H1 (cell line): Measurements from ENCODE around the gene BSCL2. TPM values are rescaled to one million over a fixed set of nuclear protein-coding genes. Genes with fewer than 3 reads are reported as not detected.

Experiments
- CTCF ChIA-PET: fragments of 300-600 bp; sonication (Branson Sonifier 250); formaldehyde crosslinking; loops from one replicate; lab custom pipeline; 2021; ENCODE audit not compliant: partially characterized antibody; lab: Charles Lee
- POLR2A ChIA-PET: fragments of 300-600 bp; sonication (Branson Sonifier 250); formaldehyde crosslinking; loops from one replicate; lab custom pipeline; 2021; ENCODE audit warnings: inconsistent platforms; ENCODE audit not compliant: partially characterized antibody; lab: Charles Lee
- DNase-seq, 2 experiments: peaks; one replicate each; pipeline versions ENCODE4 v3.0.0 to v3.0.0-alpha.2; 2010 to 2022; ENCODE audit warnings: low spot score in 2 of 2, low read depth in 1 of 2, mixed read lengths in 1 of 2
- FAIRE-seq: peaks from 2 replicates; lab custom pipeline; 2011; peaks lifted over from hg19 to GRCh38; lab: Jason Lieb, UNC
- H2AFZ ChIP-seq: 2 replicates; pipeline ENCODE4 v1.8.1; 2012; ENCODE audit warnings: low read length, inconsistent platforms
- H2AK5ac ChIP-seq: 2 replicates; pipeline ENCODE4 v1.6.1; 2013; ENCODE audit warnings: low read depth, low read length
- H2BK120ac ChIP-seq: replicated peaks from 2 replicates; pipeline ENCODE3; 2013; ENCODE audit warnings: low read depth, low read length, inconsistent platforms
- H2BK12ac ChIP-seq: 2 replicates; pipeline ENCODE4 v1.6.1; 2013; ENCODE audit warnings: low read depth, low read length
- H2BK15ac ChIP-seq: 2 replicates; pipeline ENCODE4 v1.6.1; 2013; ENCODE audit warnings: low read length
- H2BK20ac ChIP-seq: 2 replicates; pipeline ENCODE4 v1.6.1; 2013; ENCODE audit warnings: low read length
- H2BK5ac ChIP-seq: 2 replicates; pipeline ENCODE4 v1.6.1; 2013; ENCODE audit warnings: low read depth, low read length
- H3K14ac ChIP-seq: 2 replicates; pipeline ENCODE4 v1.6.1; 2013; ENCODE audit warnings: inconsistent platforms; ENCODE audit not compliant: insufficient read length
- H3K18ac ChIP-seq: 2 replicates; pipeline ENCODE4 v1.6.1; 2013; ENCODE audit warnings: low read length; ENCODE audit errors: extremely low read depth
- H3K23ac ChIP-seq: 2 replicates; pipeline ENCODE4 v1.6.1; 2013; ENCODE audit warnings: inconsistent platforms; ENCODE audit not compliant: insufficient read length
- H3K23me2 ChIP-seq: 2 replicates; pipeline ENCODE4 v1.6.1; 2013; ENCODE audit warnings: low read depth, low read length
- H3K27ac ChIP-seq: 2 replicates; pipeline ENCODE4 v1.6.1; 2011; ENCODE audit warnings: low read depth, low read length, inconsistent platforms
- H3K27me3 ChIP-seq, 4 experiments: replicated peaks in 1 of 4; 1 replicate in 1 of 4; 2 replicates in 3 of 4; pipeline versions ENCODE4 v1.6.1 to v1.8.1; 2011 to 2013; ENCODE audit warnings: low read length in 3 of 4, mild to moderate bottlenecking in 3 of 4, inconsistent platforms in 2 of 4, mixed read lengths in 2 of 4, moderate library complexity in 1 of 4; ENCODE audit not compliant: control insufficient read depth in 3 of 4, insufficient read depth in 3 of 4; ENCODE audit errors: extremely low read depth in 1 of 4
- H3K36me3 ChIP-seq, 4 experiments: 2 replicates each; pipeline versions ENCODE4 v1.6.1 to v1.8.1; 2011 to 2013; ENCODE audit warnings: mild to moderate bottlenecking in 4 of 4, low read length in 3 of 4, moderate library complexity in 2 of 4, control low read depth in 1 of 4, inconsistent platforms in 1 of 4; ENCODE audit not compliant: insufficient read depth in 4 of 4, control insufficient read depth in 2 of 4
- H3K4ac ChIP-seq: replicated peaks from 2 replicates; pipeline ENCODE3; 2013; ENCODE audit warnings: low read length, low read depth, mixed read lengths, inconsistent platforms; ENCODE audit not compliant: insufficient read length
- H3K4me1 ChIP-seq, 4 experiments: replicated peaks in 1 of 4; 1 replicate in 1 of 4; 2 replicates in 3 of 4; pipeline versions ENCODE4 v1.6.1 to v1.8.1; 2011 to 2013; ENCODE audit warnings: low read length in 3 of 4, inconsistent platforms in 2 of 4, mixed read lengths in 1 of 4; ENCODE audit not compliant: insufficient read depth in 4 of 4, control insufficient read depth in 3 of 4
- H3K4me2 ChIP-seq, 2 experiments: 2 replicates each; pipeline versions ENCODE4 v1.6.1 to v1.8.1; 2011 to 2013; ENCODE audit warnings: low read depth in 2 of 2, low read length in 2 of 2, control low read depth in 1 of 2, inconsistent platforms in 1 of 2, mild to moderate bottlenecking in 1 of 2; ENCODE audit not compliant: insufficient read depth in 1 of 2
- H3K4me3 ChIP-seq, 4 experiments: fragments of 200-600, 300-600 bp in 1 of 4; sonication (generic), shearing (Covaris generic), sonication (Bioruptor Twin) in 1 of 4; 2 replicates each; pipeline versions ENCODE4 v1.5.1 to v1.8.1; 2011 to 2016; ENCODE audit warnings: low read length in 4 of 4, low read depth in 3 of 4, control low read depth in 2 of 4, inconsistent platforms in 2 of 4, mild to moderate bottlenecking in 2 of 4, mixed read lengths in 1 of 4, moderate library complexity in 1 of 4; ENCODE audit not compliant: insufficient read depth in 2 of 4; ENCODE audit errors: extremely low read depth in 1 of 4
- H3K56ac ChIP-seq: replicated peaks from 2 replicates; pipeline ENCODE3; 2013; ENCODE audit warnings: low read depth, mild to moderate bottlenecking, mixed read lengths, low read length, inconsistent platforms; ENCODE audit not compliant: insufficient read length
- H3K79me1 ChIP-seq: 2 replicates; pipeline ENCODE4 v1.6.1; 2013; ENCODE audit warnings: low read depth, low read length, control low read depth
- H3K79me2 ChIP-seq, 2 experiments: 2 replicates each; pipeline versions ENCODE4 v1.6.1 to v1.8.1; 2012 to 2013; ENCODE audit warnings: low read length in 2 of 2, mild to moderate bottlenecking in 2 of 2, inconsistent platforms in 1 of 2; ENCODE audit not compliant: insufficient read depth in 2 of 2, control insufficient read depth in 1 of 2
- H3K9ac ChIP-seq, 4 experiments: replicated peaks in 1 of 4; 1 replicate in 1 of 4; 2 replicates in 3 of 4; pipeline versions ENCODE4 v1.6.1 to v1.8.1; 2011 to 2013; ENCODE audit warnings: low read depth in 3 of 4, low read length in 3 of 4, control low read depth in 2 of 4, mild to moderate bottlenecking in 2 of 4, moderate library complexity in 2 of 4, inconsistent platforms in 1 of 4; ENCODE audit errors: extremely low read depth in 1 of 4
- H3K9me3 ChIP-seq, 2 experiments: 2 replicates each; pipeline versions ENCODE4 v1.6.1 to v1.8.1; 2012 to 2013; ENCODE audit warnings: mild to moderate bottlenecking in 2 of 2, moderate library complexity in 2 of 2, control low read depth in 1 of 2, inconsistent platforms in 1 of 2, low read depth in 1 of 2, low read length in 1 of 2, mixed read lengths in 1 of 2; ENCODE audit not compliant: insufficient read depth in 2 of 2
- H4K20me1 ChIP-seq, 2 experiments: replicated peaks in 1 of 2; 2 replicates each; pipeline versions ENCODE3 to v1.8.1; 2011 to 2013; ENCODE audit warnings: inconsistent platforms in 2 of 2, low read length in 2 of 2, mild to moderate bottlenecking in 1 of 2; ENCODE audit not compliant: insufficient read depth in 2 of 2, control insufficient read depth in 1 of 2
- H4K5ac ChIP-seq: 2 replicates; pipeline ENCODE4 v1.6.1; 2013; ENCODE audit warnings: low read length, low read depth, mixed read lengths, inconsistent platforms; ENCODE audit not compliant: insufficient read length
- H4K8ac ChIP-seq: 2 replicates; pipeline ENCODE4 v1.8.0; 2013; ENCODE audit warnings: mild to moderate bottlenecking, moderate library complexity, low read length, inconsistent platforms; ENCODE audit not compliant: insufficient read depth; ENCODE audit errors: extremely low read depth
- H4K91ac ChIP-seq: replicated peaks from 2 replicates; pipeline ENCODE3; 2013; ENCODE audit warnings: low read length, mixed read lengths, inconsistent platforms; ENCODE audit not compliant: insufficient read length
- BCL11A ChIP-seq, 2 experiments: IDR thresholded peaks; one replicate each; pipeline ENCODE4 v1.6.1; 2011; ENCODE audit warnings: low read depth in 2 of 2, low read length in 2 of 2, mild to moderate bottlenecking in 2 of 2
- CBX5 ChIP-seq: fragments of 300-800, 300-1000 bp; sonication (generic); IDR thresholded peaks from 2 replicates; pipeline ENCODE4 v1.7.1; 2016; ENCODE audit warnings: antibody characterized with exemption, low read length, low read depth
- CBX8 ChIP-seq: fragments of 300-800, 300-1000 bp; sonication (generic); IDR thresholded peaks from 2 replicates; pipeline ENCODE4 v1.7.1; 2016; ENCODE audit warnings: low read depth, low read length, borderline replicate concordance
- CHD1 ChIP-seq: IDR thresholded peaks from 2 replicates; pipeline ENCODE4 v1.6.1; 2012; ENCODE audit warnings: low read depth, low read length, improper control_type of control experiment
- CTCF ChIP-seq, 3 experiments: IDR thresholded peaks; 1 replicate in 2 of 3; 2 replicates in 1 of 3; pipeline versions ENCODE4 v1.5.1 to v1.6.1; 2011; ENCODE audit warnings: low read length in 3 of 3, mild to moderate bottlenecking in 3 of 3, inconsistent platforms in 2 of 3, low read depth in 1 of 3, moderate library complexity in 1 of 3; ENCODE audit not compliant: insufficient read depth in 1 of 3; ENCODE audit errors: control extremely low read depth in 1 of 3
- GABPA ChIP-seq: IDR thresholded peaks from 2 replicates; pipeline ENCODE4 v1.6.1; 2011; ENCODE audit warnings: mild to moderate bottlenecking, low read length, moderate library complexity, borderline replicate concordance; ENCODE audit not compliant: insufficient read depth
- HDAC6 ChIP-seq: IDR thresholded peaks from one replicate; pipeline ENCODE4 v1.7.1; 2012; ENCODE audit warnings: low read depth, mild to moderate bottlenecking, inconsistent platforms, low read length, moderate library complexity
- JUN ChIP-seq: IDR thresholded peaks from 2 replicates; pipeline ENCODE4 v1.6.1; 2011; ENCODE audit warnings: low read depth, mild to moderate bottlenecking, improper control_type of control experiment, low read length
- KDM1A ChIP-seq: fragments of 200-600, 300-600 bp; sonication (generic); IDR thresholded peaks from 2 replicates; pipeline ENCODE4 v1.7.1; 2016; ENCODE audit warnings: mild to moderate bottlenecking, low read length, borderline replicate concordance
- SIX5 ChIP-seq: IDR thresholded peaks from 2 replicates; pipeline ENCODE4 v1.6.1; 2011; ENCODE audit warnings: mild to moderate bottlenecking, low read depth, low read length
- SP4 ChIP-seq: IDR thresholded peaks from 2 replicates; pipeline ENCODE4 v1.6.1; 2012; ENCODE audit warnings: low read length, inconsistent platforms
- TAF1 ChIP-seq: IDR thresholded peaks from 2 replicates; pipeline ENCODE4 v1.6.1; 2011; ENCODE audit warnings: mild to moderate bottlenecking, low read depth, low read length
- WGBS, 2 experiments: shearing (Covaris generic) in 1 of 2; methylation state at CpG; one replicate each; pipeline versions ENCODE4 v1.1.6 to v1.1.7; 2013 to 2015; ENCODE audit warnings: low lambda C conversion rate in 2 of 2, mixed read lengths in 2 of 2, inconsistent platforms in 1 of 2, low coverage in 1 of 2, missing lambda C conversion rate in 1 of 2; ENCODE audit not compliant: insufficient replicate concordance in 2 of 2, insufficient coverage in 1 of 2, insufficient read length in 1 of 2; ENCODE audit errors: extremely low coverage in 1 of 2, missing lambda C conversion rate in 1 of 2; 5-methylcytosine and 5-hydroxymethylcytosine counted together
- polyA plus RNA-seq, 7 experiments: library from polyadenylated mRNA; depleted of rRNA in 3 of 7; stranded (reverse) in 5 of 7; unstranded in 2 of 7; fragments of >200 nt in 5 of 7; fragments of 200-250 nt in 2 of 7; gene quantifications; 1 replicate in 5 of 7; 2 replicates in 1 of 7; 4 replicates in 1 of 7; pipeline versions ENCODE4 v1.2.1 to v1.2.3, GENCODE V29; 2011 to 2013; ENCODE audit warnings: missing spikeins in 2 of 7, mixed read lengths in 2 of 7
- total RNA-seq: library from RNA; stranded (reverse); fragmentation: NEBNext Ultra II Directional; extraction: Animal tissue kit (Norgen Biotek cat#: 25700); gene quantifications from 2 replicates; pipeline ENCODE4 v1.2.1, GENCODE V29; 2021

BSCL2 gene
- total and polyA plus RNA-seq, 2 of the 8 experiments (the other 6 are each of a cell fraction or from before 2014, with no cell fraction given): 59.5 to 264 TPM

- Histone ChIP-seq H3K56ac (no peak overlapping the region), H3K4me2 (no peak overlapping the region), H3K14ac (no peak overlapping the region), H2BK5ac (no peak overlapping the region), H2BK12ac (no peak overlapping the region), H3K27me3 (no peaks in the 10 kb centered on the region), H3K79me2 (peaks cover 15 to 45% of the 10 kb centered on the region in 2 experiments), H3K9ac (no peak overlapping the region), H3K4me3 (no peak overlapping the region), H2AK5ac (no peak overlapping the region), H2BK15ac (no peak overlapping the region), H3K79me1 (peaks cover 10% of the 10 kb centered on the region), H2BK120ac (no peak overlapping the region), H3K18ac (no peak overlapping the region), H4K20me1 (peaks cover 3 to 23% of the 10 kb centered on the region in 2 experiments), H3K36me3 (peaks cover 0 to 22% (median 7%) of the 10 kb centered on the region in 4 experiments; a peak in 5 of 8 replicates), H3K9me3 (no peaks in the 10 kb centered on the region), H4K91ac (no peak overlapping the region), H3K4me1 (no peaks in the 10 kb centered on the region; a peak in 2 of 7 replicates), H3K23ac (no peak overlapping the region), H4K5ac (no peak overlapping the region), H3K23me2 (peaks cover 8% of the 10 kb centered on the region), H3K4ac (no peak overlapping the region), H4K8ac (no peak overlapping the region), H2AFZ (no peak overlapping the region), H2BK20ac (no peak overlapping the region), H3K27ac (no peak overlapping the region)
- CTCF ChIA-PET: interaction anchor here (0.7 to 3.2 kb wide), 11 partner anchors 15 to 541 kb away, joined by 3 to 14 read pairs (median 4); partner anchors contain the start of gene LRRN4CL
- no peak for FAIRE-seq
- POLR2A ChIA-PET: interaction anchor here (0.6 to 50.4 kb wide), 11 partner anchors 8 to 850 kb away, joined by 3 to 2041 read pairs (median 4); partner anchors contain the start of genes B3GAT3, BSCL2, C11orf98 and CSKMT
- no peak for DNase-seq
- 93% methylated on average over 10 of the region's 11 CpGs; no CpG with 5 or more reads in 1 of the 2 experiments for WGBS, 2 experiments
- TF ChIP-seq TAF1: no peak
- TF ChIP-seq CTCF (IDR thresholded peaks at IDR 0.05; ENCODE audit: control extremely low read depth in 1 of 3, insufficient read depth in 1 of 3, low read depth in 1 of 3, low read length in 3 of 3): no peak
- no peak for TF ChIP-seq HDAC6
- TF ChIP-seq CHD1: no peak
- no peak for TF ChIP-seq KDM1A
- no peak for TF ChIP-seq GABPA
- TF ChIP-seq SIX5: no peak
- no peak for TF ChIP-seq SP4
- no peak for TF ChIP-seq CBX8
- no peak for TF ChIP-seq BCL11A (IDR thresholded peaks at IDR 0.05; ENCODE audit: low read depth in 2 of 2, low read length in 2 of 2)
- no peak for TF ChIP-seq CBX5
- no peak for TF ChIP-seq JUN
Observed at GRCh38 chr11:62648967-62649364, 58.3 kb downstream of the BSCL2 start.
